T-cell (primary cell): ENCODE results near the gene OGFRL1. TPM values are rescaled to one million over a fixed set of nuclear protein-coding genes. Genes with fewer than 3 reads are reported as not detected.

Experiments used
- ATAC-seq, 4 experiments: fragments of 200-7000 bp in 3 of 4; fragments of 150-1000 bp in 1 of 4; cut with Tn5 transposase; replicated peaks in 1 of 4; 1 replicate in 3 of 4; 2 replicates in 1 of 4; pipeline ENCODE4 v1.10.0; 2021; ENCODE audit warnings: moderate library complexity in 3 of 4, mild to moderate bottlenecking in 2 of 4, moderate number of reproducible peaks in 1 of 4
- CTCF ChIA-PET, 2 donors: fragments of 300-600 bp; sonication (Branson Sonifier 250); formaldehyde crosslinking; loops; one replicate each; lab custom pipeline; 2022; ENCODE audit warnings: antibody characterized with exemption in 2 of 2; lab: Charles Lee
- POLR2A ChIA-PET, 2 donors: fragments of 300-600 bp; sonication (Branson Sonifier 250); formaldehyde crosslinking; loops; one replicate each; lab custom pipeline; 2022; ENCODE audit warnings: antibody characterized with exemption in 2 of 2; lab: Charles Lee
- DNase-seq, 35 experiments: peaks; one replicate each; pipeline versions ENCODE4 v3.0.0 to v3.0.0-alpha.2; 2013 to 2023
- H3K27ac ChIP-seq: one replicate; pipeline ENCODE4 v1.5.1; 2013; ENCODE audit warnings: low read length
- H3K27me3 ChIP-seq, 2 experiments: replicated peaks in 1 of 2; 1 replicate in 1 of 2; 2 replicates in 1 of 2; pipeline versions ENCODE4 v1.6.1 to v1.7.0; 2013; ENCODE audit warnings: low read length in 1 of 2, mixed read lengths in 1 of 2; ENCODE audit not compliant: control insufficient read depth in 2 of 2, insufficient read depth in 2 of 2; ENCODE audit errors: extremely low read depth in 1 of 2
- H3K36me3 ChIP-seq, 2 donors: 1 replicate in 1 of 2; 2 replicates in 1 of 2; pipeline versions ENCODE4 v1.6.1 to v1.7.0; 2013; ENCODE audit warnings: low read length in 1 of 2; ENCODE audit not compliant: control insufficient read depth in 2 of 2, insufficient read depth in 1 of 2; ENCODE audit errors: extremely low read depth in 1 of 2
- H3K4me1 ChIP-seq, 2 experiments: 1 replicate in 1 of 2; 2 replicates in 1 of 2; pipeline versions ENCODE4 v1.6.1 to v1.7.0; 2013; ENCODE audit warnings: low read length in 2 of 2, mixed read lengths in 1 of 2; ENCODE audit not compliant: insufficient read depth in 2 of 2, control insufficient read depth in 1 of 2; ENCODE audit errors: extremely low read depth in 1 of 2
- H3K4me3 ChIP-seq, 2 donors: 1 replicate in 1 of 2; 2 replicates in 1 of 2; pipeline versions ENCODE4 v1.5.1 to v1.7.0; 2013; ENCODE audit warnings: mild to moderate bottlenecking in 2 of 2, low read length in 1 of 2, moderate library complexity in 1 of 2; ENCODE audit not compliant: control insufficient read depth in 1 of 2; ENCODE audit errors: extremely low read depth in 1 of 2
- H3K9me3 ChIP-seq: 2 replicates; pipeline ENCODE4 v1.7.0; 2013
- H3K27ac Mint-ChIP-seq, 2 donors: one replicate each; pipeline ENCODE4 v1.8.0; 2020 to 2021; ENCODE audit warnings: mild to moderate bottlenecking in 2 of 2, mixed read lengths in 2 of 2
- H3K27me3 Mint-ChIP-seq, 2 donors: one replicate each; pipeline ENCODE4 v1.8.0; 2021 to 2022; ENCODE audit warnings: mixed read lengths in 2 of 2
- H3K36me3 Mint-ChIP-seq: one replicate; pipeline ENCODE4 v1.8.0; 2021; ENCODE audit warnings: mixed read lengths
- H3K4me1 Mint-ChIP-seq, 3 donors: one replicate each; pipeline ENCODE4 v1.8.0; 2020 to 2022; ENCODE audit warnings: mixed read lengths in 3 of 3, mild to moderate bottlenecking in 1 of 3
- H3K4me3 Mint-ChIP-seq, 3 donors: one replicate each; pipeline ENCODE4 v1.8.0; 2020 to 2022; ENCODE audit warnings: mild to moderate bottlenecking in 3 of 3, mixed read lengths in 3 of 3, moderate library complexity in 3 of 3
- H3K9me3 Mint-ChIP-seq, 3 donors: one replicate each; pipeline ENCODE4 v1.8.0; 2020 to 2022; ENCODE audit warnings: mixed read lengths in 3 of 3
- WGBS: methylation state at CpG from one replicate; pipeline ENCODE4 v1.1.5; 2013; ENCODE audit warnings: missing lambda C conversion rate; ENCODE audit not compliant: insufficient coverage; 5-methylcytosine and 5-hydroxymethylcytosine counted together
- total RNA-seq, 35 experiments: library from RNA in 6 of 35; stranded (reverse) in 6 of 35; fragments of 120-200 nt in 1 of 35; gene quantifications; one replicate each; pipeline versions ENCODE4 v1.2.1 to v1.2.4 and lab custom pipeline; 2013 to 2026

The OGFRL1 gene
- total RNA-seq: 10 to 100 TPM in 1 of 5 donors, 1 to 10 TPM in 4; 7.3 to 10.0 (median 8.2) TPM
- 15.1 TPM for total RNA-seq (2013)
- total RNA-seq (lab: John Stamatoyannopoulos, UW): 5.4 to 68.6 (median 25.5) reads per million in 29 experiments

- no peaks in the 10 kb centered on the region for H3K9me3 Mint-ChIP-seq
- H3K27ac Mint-ChIP-seq: peak within 1 kb of the TSS; percentile 90 to 93
- peak within 1 kb of the TSS; percentile 77 to 82 (median 79) for H3K4me3 Mint-ChIP-seq
- H3K9me3 ChIP-seq: no peaks in the 10 kb centered on the region
- H3K4me1 Mint-ChIP-seq: peaks cover 39 to 46% (median 44%) of the 10 kb centered on the region in 3 donors
- ATAC-seq: peak; percentile 91 to 95 (median 93)
- H3K36me3 Mint-ChIP-seq: peaks cover 4% of the 10 kb centered on the region
- H3K36me3 ChIP-seq: no peaks in the 10 kb centered on the region
- H3K27me3 ChIP-seq: no peaks in the 10 kb centered on the region
- H3K27ac ChIP-seq: peak within 1 kb of the TSS; percentile 75
- H3K4me3 ChIP-seq: peak within 1 kb of the TSS; percentile 75 to 79
- peaks cover 2 to 23% of the 10 kb centered on the region in 2 experiments for H3K4me1 ChIP-seq
- peak; percentile 42 to 82 (median 61) for DNase-seq
- H3K27me3 Mint-ChIP-seq: no peaks in the 10 kb centered on the region
- POLR2A ChIA-PET: no interaction called here
- CTCF ChIA-PET: interaction anchor here (0.6 to 1.0 kb wide), 6 partner anchors 13 to 98 kb away, joined by 3 to 7 read pairs (median 3); no protein-coding TSS in a partner anchor
- under 1% methylated on average over 71 of the region's 79 CpGs for WGBS
Measured at GRCh38 chr6:71288228-71289038, at the start of gene OGFRL1. TSS of gene OGFRL1 (plus strand) at chr6:71288811. CDS start at chr6:71288937, 126 bp downstream.

DNA sequence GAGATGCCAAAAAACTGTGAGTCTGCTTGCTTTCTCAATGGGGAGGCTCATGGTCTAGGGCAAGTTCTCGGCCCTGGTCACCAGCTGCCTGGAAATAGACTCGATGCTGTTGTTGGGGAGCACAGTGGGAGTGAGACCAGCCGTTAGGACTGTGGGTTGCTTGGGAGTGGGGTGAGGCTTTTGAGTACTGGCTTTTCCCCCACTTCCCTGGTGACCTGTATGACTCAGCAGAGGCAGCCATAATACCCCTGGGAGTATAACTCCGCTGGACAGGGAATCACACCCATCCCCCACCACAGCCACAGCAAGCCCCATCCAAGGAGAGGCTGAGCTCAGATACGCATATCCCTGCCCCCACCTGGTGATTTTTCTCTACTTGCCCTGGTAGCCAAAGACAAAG lies 48.9 kb upstream of the OGFRL1 start:
- peaks cover 0 to 9% of the 10 kb centered on the region in 2 experiments for H3K27me3 ChIP-seq
- DNase-seq: no peak
- Mint-ChIP-seq H3K36me3 (no peaks in the 10 kb centered on the region), H3K4me1 (no peaks in the 10 kb centered on the region), H3K9me3 (peaks cover 0 to 5% (median 0%) of the 10 kb centered on the region in 3 donors), H3K4me3 (no peak overlapping the region), H3K27ac (no peak overlapping the region), H3K27me3 (peaks cover 13 to 25% of the 10 kb centered on the region in 2 donors)
- CTCF ChIA-PET: interaction anchor here in 1 of 2 donors (0.5 kb wide), 1 partner anchor 11 kb away, joined by 3 read pairs; no protein-coding TSS in a partner anchor
- H3K4me1 ChIP-seq: no peaks in the 10 kb centered on the region
- WGBS: 100% methylated on average over 3 of the region's 5 CpGs
- POLR2A ChIA-PET: interaction anchor here in 1 of 2 donors (0.7 kb wide), 1 partner anchor 1402 kb away, joined by 4 read pairs; no protein-coding TSS in a partner anchor
- ATAC-seq: no peak
- H3K9me3 ChIP-seq: no peaks in the 10 kb centered on the region
- H3K27ac ChIP-seq: no peak overlapping the region
- no peaks in the 10 kb centered on the region for H3K36me3 ChIP-seq
- no peak overlapping the region for H3K4me3 ChIP-seq

GRCh38 chr6:71245265-71246049 lies 43.2 kb upstream of the OGFRL1 start:
- no peak for DNase-seq
- H3K27ac ChIP-seq: no peak overlapping the region
- peaks cover 0 to 3% of the 10 kb centered on the region in 2 experiments for H3K27me3 ChIP-seq
- ChIA-PET POLR2A (no interaction called here), CTCF (no interaction called here)
- Mint-ChIP-seq H3K4me1 (peaks cover 8 to 11% (median 9%) of the 10 kb centered on the region in 3 donors), H3K9me3 (peaks cover 0 to 5% (median 0%) of the 10 kb centered on the region in 3 donors), H3K36me3 (no peaks in the 10 kb centered on the region), H3K27me3 (peaks cover 0 to 6% of the 10 kb centered on the region in 2 donors), H3K27ac (no peak overlapping the region), H3K4me3 (no peak overlapping the region)
- no peak overlapping the region for H3K4me3 ChIP-seq
- no peaks in the 10 kb centered on the region for H3K36me3 ChIP-seq
- H3K4me1 ChIP-seq: no peaks in the 10 kb centered on the region
- ATAC-seq: no peak
- 94% methylated on average over 21 of the region's 31 CpGs for WGBS
- no peaks in the 10 kb centered on the region for H3K9me3 ChIP-seq

GRCh38 chr6:71246596-71246995 lies 42.0 kb upstream of the OGFRL1 start:
- Mint-ChIP-seq H3K9me3 (peaks cover 0 to 5% (median 0%) of the 10 kb centered on the region in 3 donors), H3K27me3 (peaks cover 0 to 6% of the 10 kb centered on the region in 2 donors), H3K4me1 (peaks cover 11 to 18% (median 13%) of the 10 kb centered on the region in 3 donors), H3K36me3 (no peaks in the 10 kb centered on the region), H3K4me3 (no peak overlapping the region), H3K27ac (no peak overlapping the region)
- no peaks in the 10 kb centered on the region for H3K9me3 ChIP-seq
- no peak for DNase-seq
- H3K27ac ChIP-seq: no peak overlapping the region
- POLR2A ChIA-PET: no interaction called here
- H3K36me3 ChIP-seq: no peaks in the 10 kb centered on the region
- no peak overlapping the region for H3K4me3 ChIP-seq
- 100% methylated on average over 1 of the region's 2 CpGs for WGBS
- H3K27me3 ChIP-seq: peaks cover 0 to 3% of the 10 kb centered on the region in 2 experiments
- no peaks in the 10 kb centered on the region for H3K4me1 ChIP-seq
- ATAC-seq: no peak
- CTCF ChIA-PET: no interaction called here

GRCh38 chr6:71248306-71248765 lies 40.3 kb upstream of the OGFRL1 start:
- Mint-ChIP-seq H3K4me3 (no peak overlapping the region), H3K27me3 (peaks cover 0 to 10% of the 10 kb centered on the region in 2 donors), H3K27ac (no peak overlapping the region), H3K36me3 (no peaks in the 10 kb centered on the region), H3K9me3 (no peaks in the 10 kb centered on the region), H3K4me1 (peaks cover 11 to 23% (median 13%) of the 10 kb centered on the region in 3 donors)
- WGBS: no CpG with 5 or more reads among the region's 1 CpG
- DNase-seq: no peak
- Histone ChIP-seq H3K36me3 (no peaks in the 10 kb centered on the region), H3K27me3 (peaks cover 0 to 3% of the 10 kb centered on the region in 2 experiments), H3K4me1 (no peaks in the 10 kb centered on the region), H3K27ac (no peak overlapping the region), H3K9me3 (no peaks in the 10 kb centered on the region), H3K4me3 (no peak overlapping the region)
- ChIA-PET CTCF (no interaction called here), POLR2A (interaction anchor here in 1 of 2 donors (0.7 kb wide), 2 partner anchors 18 to 1341 kb away, joined by 3 read pairs; no protein-coding TSS in a partner anchor)
- ATAC-seq: no peak
